Hematopoietic multipotent progenitor cell treated with erythropoietin and hydrocortisone succinate and interleukin-3 and kit ligand, for 8 days (in vitro differentiated cells): ENCODE data around the gene ZBTB16.

ENCODE experiments used
- DNase-seq: peaks from one replicate; pipeline ENCODE4 v3.0.0-alpha.2; 2015

The ZBTB16 gene

DNA sequence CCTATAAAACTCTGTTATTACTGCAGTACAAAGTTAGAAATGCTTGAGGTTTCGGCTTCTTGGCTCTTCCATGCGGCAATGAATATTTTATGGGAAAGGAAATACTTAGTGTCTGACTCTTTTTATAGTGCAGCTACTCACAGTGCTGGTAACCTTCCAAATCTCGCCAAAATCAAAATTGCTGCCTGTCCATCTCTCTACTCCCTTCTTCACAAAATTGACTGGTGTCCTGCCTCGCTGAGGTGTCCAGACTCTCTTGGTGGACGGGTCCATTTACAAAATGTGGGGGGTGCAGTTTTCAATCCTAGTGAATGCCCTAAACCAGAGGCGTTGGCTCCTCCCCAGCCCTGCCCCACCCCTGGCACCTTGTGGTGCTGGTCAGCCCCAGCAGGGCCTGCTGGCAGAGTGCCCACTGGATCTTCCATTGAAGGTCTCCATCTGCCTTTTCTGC lies 73.5 kb downstream of the ZBTB16 start:
- no peak for DNase-seq

GRCh38 chr11:114133548-114134329 lies 74.2 kb downstream of the ZBTB16 start:
- DNase-seq: no peak

- DNase-seq: no peak
Measured at GRCh38 chr11:114134870-114135269, 75.4 kb downstream of the ZBTB16 start.

GRCh38 chr11:114135737-114136151 lies 76.2 kb downstream of the ZBTB16 start:
- DNase-seq: peak; percentile 65

- DNase-seq: no peak
Measured at GRCh38 chr11:114136686-114137640, 77.5 kb downstream of the ZBTB16 start.

- DNase-seq: no peak
Measured at GRCh38 chr11:114137838-114138237, 78.3 kb downstream of the ZBTB16 start.

DNA sequence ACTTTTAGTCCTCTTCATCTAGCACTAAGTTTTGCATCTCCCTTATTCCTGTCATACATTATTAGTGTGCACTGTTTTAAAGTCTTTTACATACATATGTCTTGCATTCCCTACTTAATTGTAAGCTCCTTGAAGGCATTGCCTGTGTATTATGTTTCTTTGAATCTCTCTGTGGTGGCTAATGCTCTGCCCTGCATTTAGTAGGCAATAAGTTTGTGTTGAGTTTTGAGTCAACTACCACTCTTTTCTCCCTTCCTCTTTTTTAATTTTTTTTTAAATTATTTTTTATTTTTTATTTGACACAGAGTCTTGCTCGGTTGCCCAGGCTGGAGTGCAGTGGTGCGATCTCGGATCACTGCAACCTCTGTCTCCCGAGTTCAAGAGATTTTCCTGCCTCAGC lies 78.9 kb downstream of the ZBTB16 start:
- no peak for DNase-seq

DNA sequence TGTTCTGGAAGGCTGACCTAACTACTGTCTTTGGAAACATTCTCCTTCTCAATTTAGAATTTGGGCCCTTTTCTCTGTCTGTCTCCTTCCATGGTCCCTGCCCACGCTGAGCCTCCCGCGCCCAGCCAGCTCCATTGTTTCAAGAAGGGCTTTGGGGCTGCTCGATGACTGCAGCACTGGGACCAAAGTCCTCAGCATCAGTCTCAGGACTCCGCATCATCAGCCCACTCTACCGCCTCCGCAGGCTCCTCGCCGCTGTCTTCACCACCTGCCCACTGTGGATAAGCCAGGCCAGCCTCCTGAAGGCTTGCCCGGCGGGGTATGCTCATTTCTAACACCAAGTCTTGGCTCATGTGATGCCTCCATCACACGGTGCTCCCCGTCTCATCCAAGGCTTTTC lies 81.3 kb downstream of the ZBTB16 start:
- no peak for DNase-seq

GRCh38 chr11:114141863-114142580 lies 82.5 kb downstream of the ZBTB16 start:
- DNase-seq: no peak

DNA sequence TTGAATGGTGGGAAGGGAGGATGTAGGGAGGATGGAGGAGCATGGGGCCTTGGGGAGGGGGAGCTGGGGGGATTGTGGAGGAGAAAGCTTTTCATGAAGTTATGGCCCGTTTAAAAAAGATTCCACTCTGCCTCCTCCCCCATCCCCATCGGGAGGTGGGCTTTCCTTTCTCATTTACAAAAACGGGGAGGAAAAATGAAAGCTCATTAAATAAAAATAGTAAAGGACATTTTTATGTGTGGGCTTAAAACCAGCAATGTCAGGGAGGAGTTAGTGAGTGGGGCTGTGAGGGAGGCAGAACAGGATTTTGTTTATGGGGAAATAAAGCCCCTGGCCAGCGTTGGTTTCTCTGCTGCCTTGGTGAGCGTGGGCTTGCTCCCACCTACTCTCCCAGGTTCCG lies 83.2 kb downstream of the ZBTB16 start:
- DNase-seq: no peak

- no peak for DNase-seq
Measured at GRCh38 chr11:114145166-114145775, 85.8 kb downstream of the ZBTB16 start.

- DNase-seq: no peak
Measured at GRCh38 chr11:114147375-114148012, 88.0 kb downstream of the ZBTB16 start.

DNA sequence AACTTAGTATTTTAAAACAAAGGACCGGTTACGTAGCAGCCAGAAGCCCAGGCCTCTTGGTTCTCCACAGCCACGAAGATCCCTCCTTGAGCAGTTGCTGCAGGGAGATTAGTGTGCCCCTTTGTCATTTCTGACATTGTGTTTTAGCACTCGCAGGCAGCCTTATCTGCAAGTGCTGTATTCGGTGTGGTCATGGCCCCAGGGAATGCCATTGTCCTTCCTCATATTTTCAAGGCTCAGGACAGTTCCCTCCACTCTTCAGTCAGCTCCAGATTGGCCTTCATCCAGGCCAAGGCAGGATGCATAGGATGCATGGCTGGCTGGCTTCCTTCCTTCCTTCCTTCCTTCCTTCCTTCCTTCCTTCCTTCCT lies 88.5 kb downstream of the ZBTB16 start:
- peak; percentile 75 for DNase-seq

DNA sequence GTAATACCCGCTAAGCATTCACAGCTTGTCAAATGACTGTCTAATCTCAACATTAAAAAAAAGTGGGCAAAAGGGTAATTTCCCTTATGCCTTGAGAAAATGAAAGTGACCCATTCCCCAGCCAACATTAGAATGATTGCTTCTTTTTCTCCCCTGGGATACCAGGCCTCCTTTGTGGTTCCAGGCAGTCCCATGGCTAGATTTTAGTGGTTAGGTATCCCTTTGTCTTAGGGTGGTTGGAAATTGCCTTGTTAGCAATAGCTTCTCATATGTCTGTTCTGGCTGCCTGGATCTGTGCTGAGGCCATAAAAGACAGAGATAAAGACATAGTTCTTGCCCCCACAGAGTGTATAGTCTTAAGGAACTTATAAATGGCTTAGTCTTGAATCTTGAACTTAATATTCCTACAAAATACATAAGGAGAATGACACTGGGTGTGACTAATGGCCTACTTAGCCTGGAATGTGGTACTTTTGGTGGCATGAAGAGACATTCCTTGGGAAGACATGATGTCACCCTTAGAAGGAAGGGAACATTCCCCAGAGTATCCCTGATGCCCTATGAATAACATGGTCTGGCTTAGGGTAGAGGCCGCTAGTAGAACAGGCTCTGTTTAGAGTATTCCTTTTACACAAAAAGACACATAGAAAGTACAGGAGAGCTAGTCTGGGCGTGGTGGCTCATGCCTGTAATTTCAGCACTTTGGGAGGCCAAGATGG lies 90.3 kb downstream of the ZBTB16 start:
- DNase-seq: no peak

DNA sequence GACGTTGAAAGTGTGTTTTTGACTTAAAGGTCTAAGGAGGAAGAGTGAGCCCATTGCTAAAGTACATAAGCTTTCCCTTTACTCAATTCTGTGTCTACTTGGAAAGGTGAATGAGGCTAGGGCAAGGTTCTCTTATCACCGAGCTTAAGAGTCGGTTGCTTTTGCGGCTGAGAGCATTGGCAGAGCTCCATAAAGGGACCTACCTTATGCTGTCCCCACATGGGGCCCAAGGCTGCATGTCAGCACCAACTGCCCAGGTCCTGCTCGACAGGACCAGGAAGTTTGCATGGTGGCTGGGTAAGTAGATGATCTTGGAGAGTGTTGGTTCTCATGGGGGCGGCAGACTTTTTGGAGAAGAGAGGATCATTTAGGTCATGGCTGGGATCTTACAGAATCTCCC lies 91.2 kb downstream of the ZBTB16 start:
- DNase-seq: peak; percentile 74

DNA sequence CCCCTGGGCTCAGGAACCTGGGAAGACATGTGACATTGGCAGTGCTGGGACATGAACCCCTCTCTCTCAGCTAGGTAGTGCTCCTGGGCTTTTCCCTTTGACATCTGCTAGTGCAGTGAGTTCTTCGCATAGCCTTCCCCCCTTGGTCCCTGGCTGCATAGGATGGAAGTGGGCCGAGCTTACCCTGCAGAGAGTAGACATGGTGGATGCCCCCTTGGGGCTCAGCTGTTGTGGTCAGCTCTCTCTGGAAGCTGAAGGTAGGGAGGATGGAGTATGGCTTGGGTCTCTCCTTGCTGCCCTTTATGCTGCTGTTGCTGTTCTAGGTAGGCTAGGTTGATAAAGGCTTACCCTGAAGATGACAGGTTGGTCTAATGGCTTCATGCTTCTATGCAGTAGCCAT lies 92.1 kb downstream of the ZBTB16 start:
- DNase-seq: no peak

- DNase-seq: no peak
Measured at GRCh38 chr11:114152162-114152561, 92.7 kb downstream of the ZBTB16 start.

DNA sequence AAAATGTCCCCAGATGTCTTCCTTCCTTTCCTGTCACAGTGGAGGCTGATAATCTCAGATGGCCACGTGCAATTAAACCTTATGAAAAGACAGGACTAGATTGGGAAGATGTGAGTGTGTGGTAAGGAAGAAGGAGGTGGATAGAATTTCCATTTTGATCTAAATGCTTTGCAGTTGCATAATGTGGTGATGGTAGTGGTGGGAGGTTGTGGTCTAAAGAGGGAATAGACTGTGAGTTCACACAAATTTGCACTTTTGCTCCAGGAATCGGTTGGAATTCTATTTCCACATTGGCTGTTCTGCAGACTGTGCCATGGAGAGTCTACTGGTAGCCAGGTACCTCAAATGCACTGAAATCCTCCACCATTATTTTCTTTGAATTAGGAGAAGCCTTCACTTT lies 93.3 kb downstream of the ZBTB16 start:
- no peak for DNase-seq

DNA sequence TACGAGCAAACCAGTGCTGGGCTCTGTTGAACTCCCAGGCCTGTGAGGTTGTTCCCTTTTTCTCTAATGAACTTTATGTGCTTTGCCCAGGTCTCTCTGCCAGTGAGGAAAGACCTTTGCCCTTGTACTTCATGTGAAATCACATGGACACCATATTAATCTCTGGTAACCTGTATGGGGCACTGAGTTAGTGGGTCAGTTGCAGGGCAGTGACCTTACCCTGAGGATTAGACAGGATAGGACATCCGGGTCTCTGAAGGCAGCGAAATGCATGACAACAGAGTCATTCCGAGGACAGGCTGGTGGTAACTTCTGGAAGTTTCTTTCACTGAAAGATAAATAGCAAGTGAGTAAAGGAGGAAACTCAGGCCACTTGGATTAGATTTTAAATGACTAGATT lies 93.7 kb downstream of the ZBTB16 start:
- no peak for DNase-seq

GRCh38 chr11:114154271-114155047 lies 94.9 kb downstream of the ZBTB16 start:
- peak; percentile 72 for DNase-seq

- DNase-seq: no peak
Measured at GRCh38 chr11:114155116-114155515, 95.6 kb downstream of the ZBTB16 start.
